Right lobe of liver (tissue), 6 donors: ENCODE data around the gene PRPF19. TPM values are rescaled to one million over a fixed set of nuclear protein-coding genes. Genes with fewer than 3 reads are reported as not detected.

Source experiments
- ATAC-seq, 4 donors: fragments of 200-7000 bp; cut with Tn5 transposase; one replicate each; pipeline ENCODE4 v1.9.1; 2020; ENCODE audit warnings: mild to moderate bottlenecking in 4 of 4, moderate library complexity in 4 of 4
- DNase-seq, 3 donors: peaks; one replicate each; pipeline ENCODE4 v3.0.0-alpha.2; 2020
- H3K27ac ChIP-seq, 3 donors: fragments of 200-600 bp; one replicate each; pipeline ENCODE4 v1.8.0; 2022
- H3K27me3 ChIP-seq, 2 donors: fragments of 200-600 bp; one replicate each; pipeline ENCODE4 v1.8.0; 2022
- H3K36me3 ChIP-seq, 4 donors: fragments of 200-600 bp; sonication (generic) in 1 of 4; one replicate each; pipeline versions ENCODE4 v1.5.1 to v1.8.0; 2017 to 2022; ENCODE audit warnings: control low read depth in 1 of 4
- H3K4me1 ChIP-seq, 4 donors: fragments of 200-600 bp; sonication (generic) in 1 of 4; one replicate each; pipeline versions ENCODE4 v1.5.1 to v1.8.0; 2017 to 2022; ENCODE audit warnings: control low read depth in 1 of 4
- H3K4me3 ChIP-seq, 3 donors: fragments of 200-600 bp; one replicate each; pipeline ENCODE4 v1.8.0; 2022
- H3K9me3 ChIP-seq, 4 donors: fragments of 200-600 bp; sonication (generic) in 1 of 4; one replicate each; pipeline versions ENCODE4 v1.5.1 to v1.8.0; 2017 to 2022; ENCODE audit warnings: control low read depth in 1 of 4
- POLR2A ChIP-seq: fragments of 450-650 bp; IDR thresholded peaks from one replicate; pipeline ENCODE4 v1.6.1; 2017; ENCODE audit warnings: antibody characterized with exemption, mild to moderate bottlenecking
- WGBS: methylation state at CpG from one replicate; pipeline ENCODE4 v1.1.6; 2018; ENCODE audit warnings: low coverage, low lambda C conversion rate; ENCODE audit not compliant: insufficient coverage; ENCODE audit errors: missing lambda C conversion rate; 5-methylcytosine and 5-hydroxymethylcytosine counted together
- intact Hi-C, 2 donors: fragments of 100-400 bp; cut with DNase I; formaldehyde crosslinking; loops; one replicate each; pipeline versions ENCODE4 v1.11.2 to v1.14.1; 2022
- total RNA-seq, 6 experiments: library from RNA; depleted of rRNA in 2 of 6; stranded (reverse); fragments of >200 nt in 2 of 6; fragmentation: NEBNext Ultra II Directional in 3 of 6; extraction: Animal tissue kit (Norgen Biotek cat#: 25700) in 3 of 6; gene quantifications; one replicate each; pipeline versions ENCODE4 v1.1.0 to v1.2.4, GENCODE V29; 2016 to 2023
- TF ChIP-seq, protein P1 (sequence below), 4 donors: fragments of 200-600 bp in 3 of 4; fragments of 450-650 bp in 1 of 4; IDR thresholded peaks; one replicate each; pipeline versions ENCODE4 v1.5.1 to v1.8.0; 2016 to 2022; ENCODE audit warnings: antibody characterized with exemption in 4 of 4, mild to moderate bottlenecking in 2 of 4
- donor health status: DM: no; HTN: yes; CAD: no.
- donor health status: DM: no; HTN: no; CAD: no.
- donor health status: DM: no; HTN: no; CAD: no.
- donor health status: DM: no; HTN: yes; CAD: no.
- donor health status: DM: no; HTN: yes; CAD: no.

The PRPF19 gene
- total RNA-seq, 6 experiments from 2014 or later: 45.5 to 82.6 (median 48.3) TPM

- ATAC-seq (no peak), DNase-seq (no peak)
- no peaks in the 10 kb centered on the region for H3K9me3 ChIP-seq
- no peak overlapping the region for H3K4me3 ChIP-seq
- 53% methylated on average over 4 of the region's 10 CpGs for WGBS
- H3K4me1 ChIP-seq: peaks cover 0 to 18% (median 7%) of the 10 kb centered on the region in 4 donors
- H3K27ac ChIP-seq: no peak overlapping the region
- H3K36me3 ChIP-seq: no peaks in the 10 kb centered on the region
- no peaks in the 10 kb centered on the region for H3K27me3 ChIP-seq
- intact Hi-C loops: no loop called here
- TF ChIP-seq, protein P1, sequence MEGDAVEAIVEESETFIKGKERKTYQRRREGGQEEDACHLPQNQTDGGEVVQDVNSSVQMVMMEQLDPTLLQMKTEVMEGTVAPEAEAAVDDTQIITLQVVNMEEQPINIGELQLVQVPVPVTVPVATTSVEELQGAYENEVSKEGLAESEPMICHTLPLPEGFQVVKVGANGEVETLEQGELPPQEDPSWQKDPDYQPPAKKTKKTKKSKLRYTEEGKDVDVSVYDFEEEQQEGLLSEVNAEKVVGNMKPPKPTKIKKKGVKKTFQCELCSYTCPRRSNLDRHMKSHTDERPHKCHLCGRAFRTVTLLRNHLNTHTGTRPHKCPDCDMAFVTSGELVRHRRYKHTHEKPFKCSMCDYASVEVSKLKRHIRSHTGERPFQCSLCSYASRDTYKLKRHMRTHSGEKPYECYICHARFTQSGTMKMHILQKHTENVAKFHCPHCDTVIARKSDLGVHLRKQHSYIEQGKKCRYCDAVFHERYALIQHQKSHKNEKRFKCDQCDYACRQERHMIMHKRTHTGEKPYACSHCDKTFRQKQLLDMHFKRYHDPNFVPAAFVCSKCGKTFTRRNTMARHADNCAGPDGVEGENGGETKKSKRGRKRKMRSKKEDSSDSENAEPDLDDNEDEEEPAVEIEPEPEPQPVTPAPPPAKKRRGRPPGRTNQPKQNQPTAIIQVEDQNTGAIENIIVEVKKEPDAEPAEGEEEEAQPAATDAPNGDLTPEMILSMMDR (IDR thresholded peaks at IDR 0.05): no peak
These were observed 62.1 kb downstream of the PRPF19 start for GRCh38 chr11:60844045-60844869.

GRCh38 chr11:60842668-60843600 is 63.5 kb downstream of the PRPF19 start:
- intact Hi-C loops: no loop called here
- TF ChIP-seq, protein P1 (IDR thresholded peaks at IDR 0.05): no peak
- TF ChIP-seq POLR2A: no peak

GRCh38 chr11:60841797-60842667 is 64.4 kb downstream of the PRPF19 start, which contains the start of gene CCDC86:
Gene CCDC86, plus strand, starts transcription at chr11:60842113. Its CDS starts 12 bp downstream, at chr11:60842125.
- Histone ChIP-seq H3K9me3 (no peaks in the 10 kb centered on the region), H3K4me3 (peak within 1 kb of the TSS; percentile 92 to 97 (median 96)), H3K36me3 (no peaks in the 10 kb centered on the region), H3K4me1 (peaks cover 0 to 18% (median 7%) of the 10 kb centered on the region in 4 donors), H3K27me3 (no peaks in the 10 kb centered on the region), H3K27ac (peak within 1 kb of the TSS; percentile 41 to 65 (median 50))
- 1% methylated on average over 25 of the region's 57 CpGs for WGBS
- intact Hi-C loops: no loop called here
- ATAC-seq: peak; percentile 93 to 97 (median 96)
- DNase-seq: peak; percentile 94 to 96 (median 95)
- TF ChIP-seq, protein P1 (IDR thresholded peaks at IDR 0.05): no peak
- TF ChIP-seq POLR2A: no peak

More at GRCh38 chr11:60842668-60843600, 63.5 kb downstream of the PRPF19 start:
- DNase-seq (no peak), ATAC-seq (no peak)
- no peaks in the 10 kb centered on the region for H3K27me3 ChIP-seq
- no peaks in the 10 kb centered on the region for H3K9me3 ChIP-seq
- peaks cover 0 to 18% (median 7%) of the 10 kb centered on the region in 4 donors for H3K4me1 ChIP-seq
- peak overlapping the region; percentile 41 to 65 (median 50) for H3K27ac ChIP-seq
- no peaks in the 10 kb centered on the region for H3K36me3 ChIP-seq
- H3K4me3 ChIP-seq: peak overlapping the region; percentile 92 to 97 (median 96)
- 19% methylated on average over 20 of the region's 23 CpGs for WGBS

Other genes with a start within 250 kb of the PRPF19 start
- under 1 TPM in 1 of 6 experiments, not detected in 5; 0.62 TPM for gene MS4A8, start 207.0 kb downstream of the PRPF19 start, total RNA-seq
- not detected for gene MS4A18, start 181.9 kb downstream of the PRPF19 start, total RNA-seq
- not detected for gene MS4A15, start 149.7 kb downstream of the PRPF19 start, total RNA-seq
- gene MS4A10, start 121.3 kb downstream of the PRPF19 start, total RNA-seq: not detected
- gene CCDC86, start 64.5 kb downstream of the PRPF19 start, total RNA-seq: 10 to 100 TPM in 2 of 6 experiments, 1 to 10 TPM in 4; 4.9 to 17.8 (median 8.6) TPM
- gene PTGDR2, start 50.6 kb downstream of the PRPF19 start, total RNA-seq: under 1 TPM in 5 of 6 experiments, not detected in 1; 0.07 to 0.18 (median 0.12) TPM
- gene ZP1, start 39.0 kb downstream of the PRPF19 start, total RNA-seq: not detected
- 10 to 100 TPM; 29.0 to 40.9 (median 34.1) TPM for gene TMEM109, start 7.6 kb upstream of the PRPF19 start, total RNA-seq
- gene TMEM132A, start 17.9 kb upstream of the PRPF19 start, total RNA-seq: 1 to 10 TPM in 4 of 6 experiments, under 1 TPM in 2; 0.76 to 4.2 (median 1.7) TPM
- 10 to 100 TPM in 3 of 6 experiments, 1 to 10 TPM in 3; 7.2 to 22.2 (median 9.2) TPM for gene SLC15A3, start 45.6 kb upstream of the PRPF19 start, total RNA-seq
- 1 to 10 TPM in 1 of 6 experiments, under 1 TPM in 5; 0.29 to 2.4 (median 0.52) TPM for gene CD6, start 65.1 kb upstream of the PRPF19 start, total RNA-seq
- under 1 TPM; 0.12 to 0.56 (median 0.35) TPM for gene CD5, start 195.9 kb upstream of the PRPF19 start, total RNA-seq